Mesothelial cell of epicardium (in vitro differentiated cells): Measurements from ENCODE around the gene CTNNA3. TPM values are rescaled to one million over a fixed set of nuclear protein-coding genes. Genes with fewer than 3 reads are reported as not detected.

Experiments used
- DNase-seq, 2 experiments: peaks; one replicate each; pipeline ENCODE4 v3.0.0; 2021; ENCODE audit warnings: low spot score in 2 of 2; ENCODE audit not compliant: unreplicated experiment in 2 of 2
- H3K27ac Mint-ChIP-seq: 2 replicates; pipeline ENCODE4 v1.8.0; 2021; ENCODE audit warnings: mixed read lengths
- H3K27me3 Mint-ChIP-seq: 2 replicates; pipeline ENCODE4 v1.8.0; 2021; ENCODE audit warnings: low read depth, mixed read lengths
- H3K36me3 Mint-ChIP-seq: 2 replicates; pipeline ENCODE4 v1.8.0; 2021; ENCODE audit warnings: mixed read lengths
- H3K4me1 Mint-ChIP-seq: 2 replicates; pipeline ENCODE4 v1.8.0; 2021; ENCODE audit warnings: mixed read lengths
- H3K4me3 Mint-ChIP-seq: 2 replicates; pipeline ENCODE4 v1.8.0; 2021; ENCODE audit warnings: mild to moderate bottlenecking, moderate library complexity, mixed read lengths
- H3K9me3 Mint-ChIP-seq: 2 replicates; pipeline ENCODE4 v1.8.0; 2021; ENCODE audit warnings: mixed read lengths
- total RNA-seq: library from RNA; stranded (reverse); gene quantifications from 3 replicates; pipeline ENCODE4 v1.2.1, GENCODE V29; 2021
- TF ChIP-seq, protein P1 (sequence below): fragments of 200-600 bp; sonication (generic); IDR thresholded peaks from one replicate; pipeline ENCODE4 v1.5.0; 2021; ENCODE audit warnings: antibody characterized with exemption; ENCODE audit not compliant: unreplicated experiment

The CTNNA3 gene
- total RNA-seq, 1 donor from 2014 or later, result 14.2 TPM

DNA sequence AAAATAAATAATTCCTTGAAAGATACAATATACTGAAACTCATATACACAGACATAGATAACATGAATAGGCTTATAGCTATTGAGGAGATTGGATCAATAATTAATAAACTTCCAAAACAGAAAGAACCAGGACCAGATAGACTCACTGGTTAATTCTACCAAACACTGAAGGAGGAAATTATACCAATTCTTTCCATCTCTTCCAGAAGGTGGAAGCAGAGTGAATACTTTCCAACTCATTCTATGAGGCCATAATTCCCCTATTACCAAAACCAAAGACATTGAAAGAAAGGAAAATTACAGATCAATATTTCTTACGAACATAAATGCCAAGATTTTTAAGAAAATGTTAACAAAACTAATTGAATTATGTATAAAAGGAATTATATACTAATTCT is 1394.9 kb downstream of the CTNNA3 start:
- Mint-ChIP-seq H3K36me3 (no peaks in the 10 kb centered on the region), H3K4me1 (peaks cover 7% of the 10 kb centered on the region), H3K27me3 (peaks cover 1% of the 10 kb centered on the region), H3K4me3 (no peak overlapping the region), H3K9me3 (no peaks in the 10 kb centered on the region), H3K27ac (no peak overlapping the region)
- TF ChIP-seq, protein P1, sequence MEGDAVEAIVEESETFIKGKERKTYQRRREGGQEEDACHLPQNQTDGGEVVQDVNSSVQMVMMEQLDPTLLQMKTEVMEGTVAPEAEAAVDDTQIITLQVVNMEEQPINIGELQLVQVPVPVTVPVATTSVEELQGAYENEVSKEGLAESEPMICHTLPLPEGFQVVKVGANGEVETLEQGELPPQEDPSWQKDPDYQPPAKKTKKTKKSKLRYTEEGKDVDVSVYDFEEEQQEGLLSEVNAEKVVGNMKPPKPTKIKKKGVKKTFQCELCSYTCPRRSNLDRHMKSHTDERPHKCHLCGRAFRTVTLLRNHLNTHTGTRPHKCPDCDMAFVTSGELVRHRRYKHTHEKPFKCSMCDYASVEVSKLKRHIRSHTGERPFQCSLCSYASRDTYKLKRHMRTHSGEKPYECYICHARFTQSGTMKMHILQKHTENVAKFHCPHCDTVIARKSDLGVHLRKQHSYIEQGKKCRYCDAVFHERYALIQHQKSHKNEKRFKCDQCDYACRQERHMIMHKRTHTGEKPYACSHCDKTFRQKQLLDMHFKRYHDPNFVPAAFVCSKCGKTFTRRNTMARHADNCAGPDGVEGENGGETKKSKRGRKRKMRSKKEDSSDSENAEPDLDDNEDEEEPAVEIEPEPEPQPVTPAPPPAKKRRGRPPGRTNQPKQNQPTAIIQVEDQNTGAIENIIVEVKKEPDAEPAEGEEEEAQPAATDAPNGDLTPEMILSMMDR, result no peak
- DNase-seq, result no peak

DNA sequence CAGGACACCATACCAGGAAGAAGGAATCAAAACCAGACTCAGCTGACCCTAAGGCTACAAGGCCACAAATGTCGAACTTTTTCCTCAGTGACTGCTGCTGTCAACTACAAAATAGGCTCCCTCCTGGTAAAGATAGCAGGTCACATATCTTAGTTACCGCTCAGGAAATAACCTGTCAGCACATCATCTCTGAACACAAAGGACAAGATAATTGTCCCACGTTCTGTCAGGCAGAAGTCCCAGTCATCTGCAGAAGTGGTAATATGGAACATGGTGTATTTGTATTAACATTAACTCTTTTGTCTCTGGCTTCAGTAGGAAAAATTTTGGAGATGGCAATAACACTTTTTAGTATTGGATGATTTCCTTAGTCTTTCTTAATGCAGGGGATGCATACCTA is 1400.4 kb downstream of the CTNNA3 start:
- no peaks in the 10 kb centered on the region for H3K27me3 Mint-ChIP-seq
- DNase-seq, result no peak
- no peaks in the 10 kb centered on the region for H3K9me3 Mint-ChIP-seq
- H3K4me3 Mint-ChIP-seq, result no peak overlapping the region
- TF ChIP-seq, protein P1, result no peak
- H3K4me1 Mint-ChIP-seq, result no peaks in the 10 kb centered on the region
- no peaks in the 10 kb centered on the region for H3K36me3 Mint-ChIP-seq
- H3K27ac Mint-ChIP-seq, result no peak overlapping the region

DNA sequence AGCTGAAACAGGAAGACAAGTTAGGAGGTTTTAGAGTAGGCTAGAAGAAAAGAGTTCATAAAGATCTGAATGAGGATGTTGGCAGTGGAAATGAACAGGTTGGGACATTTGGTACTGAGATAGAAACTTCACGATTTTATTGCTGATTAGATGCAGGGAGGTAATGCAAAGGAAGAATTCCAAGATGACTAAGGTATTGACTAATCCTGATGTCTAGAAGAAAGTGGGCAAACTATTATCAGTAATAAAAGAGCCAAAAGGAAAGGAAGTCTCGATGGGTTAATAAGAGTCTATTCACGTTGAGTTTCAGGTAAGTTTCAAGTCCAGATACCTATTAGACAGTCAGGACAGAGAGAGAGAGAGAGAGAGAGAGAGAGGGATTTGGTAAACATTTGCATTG is 1401.5 kb downstream of the CTNNA3 start:
- H3K36me3 Mint-ChIP-seq, result no peaks in the 10 kb centered on the region
- TF ChIP-seq, protein P1, result no peak
- no peaks in the 10 kb centered on the region for H3K9me3 Mint-ChIP-seq
- no peak for DNase-seq
- no peak overlapping the region for H3K27ac Mint-ChIP-seq
- no peaks in the 10 kb centered on the region for H3K4me1 Mint-ChIP-seq
- H3K4me3 Mint-ChIP-seq, result no peak overlapping the region
- H3K27me3 Mint-ChIP-seq, result no peaks in the 10 kb centered on the region

DNA sequence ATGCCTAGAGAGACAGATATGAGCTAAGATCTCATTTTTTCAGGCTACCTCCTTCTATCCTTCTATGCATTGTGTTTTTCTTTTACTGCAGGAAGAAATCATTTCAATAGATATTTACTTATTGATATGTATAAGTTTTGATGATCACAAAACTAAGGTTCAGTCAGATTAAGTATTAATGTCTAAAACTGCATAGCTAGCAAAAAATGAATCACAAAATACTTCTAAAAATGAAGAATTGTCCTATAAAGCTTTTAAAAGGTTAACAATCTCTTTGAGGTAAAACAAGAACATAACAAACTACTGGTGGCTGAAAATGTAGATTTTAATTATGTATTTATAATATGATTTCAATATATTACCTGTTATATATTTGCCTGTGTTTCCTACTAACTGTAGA is 1403.1 kb downstream of the CTNNA3 start:
- Mint-ChIP-seq H3K9me3 (no peaks in the 10 kb centered on the region), H3K36me3 (no peaks in the 10 kb centered on the region)

DNA sequence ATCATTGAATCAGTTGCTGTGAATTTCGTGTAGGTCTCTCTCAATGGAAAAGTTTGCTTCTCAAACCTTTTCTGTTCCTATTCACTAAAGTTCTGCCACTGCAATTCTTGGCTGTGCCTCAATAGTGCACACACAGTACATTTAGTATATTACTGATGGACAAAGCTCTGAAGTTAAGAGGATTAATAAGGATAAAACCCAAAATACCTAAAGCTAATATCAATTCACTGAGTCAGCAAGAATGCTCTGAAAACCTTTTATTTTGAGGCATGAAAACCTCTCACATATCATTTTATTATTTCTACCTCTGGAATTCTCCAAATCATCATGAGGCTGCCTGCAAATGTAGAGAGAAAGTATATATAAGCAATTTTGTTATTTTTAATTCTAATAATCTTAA is 1403.5 kb downstream of the CTNNA3 start:
- Mint-ChIP-seq H3K27me3 (no peaks in the 10 kb centered on the region), H3K4me3 (no peak overlapping the region), H3K9me3 (no peaks in the 10 kb centered on the region), H3K4me1 (no peaks in the 10 kb centered on the region), H3K36me3 (no peaks in the 10 kb centered on the region), H3K27ac (no peak overlapping the region)
- DNase-seq, result no peak
- TF ChIP-seq, protein P1, result no peak

More for the DNA sequence above, 1403.1 kb downstream of the CTNNA3 start:
- no peak for DNase-seq
- Mint-ChIP-seq H3K4me1 (no peaks in the 10 kb centered on the region), H3K4me3 (no peak overlapping the region), H3K27ac (no peak overlapping the region), H3K27me3 (no peaks in the 10 kb centered on the region)
- TF ChIP-seq, protein P1, result no peak

DNA sequence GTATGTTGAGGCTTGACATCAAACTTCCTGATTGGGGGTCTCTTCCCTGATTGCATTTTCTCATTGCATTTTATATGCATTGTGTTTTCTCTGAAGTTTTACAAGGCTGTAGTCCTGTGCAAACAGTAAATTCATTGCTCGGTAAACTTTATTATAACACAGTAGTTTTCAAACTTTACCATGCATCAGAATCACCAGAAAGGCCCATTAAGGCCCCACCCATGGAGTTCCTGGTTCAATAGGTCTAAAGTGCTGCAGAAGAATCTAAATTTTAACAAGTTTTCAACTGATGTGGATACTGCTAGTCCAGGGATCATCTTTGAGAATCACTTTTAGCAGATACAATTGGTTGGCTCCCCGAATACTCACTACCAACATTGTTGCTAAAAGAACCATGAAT is 1404.9 kb downstream of the CTNNA3 start:
- Mint-ChIP-seq H3K27me3 (no peaks in the 10 kb centered on the region), H3K9me3 (no peaks in the 10 kb centered on the region), H3K4me3 (no peak overlapping the region), H3K27ac (no peak overlapping the region), H3K4me1 (no peaks in the 10 kb centered on the region), H3K36me3 (no peaks in the 10 kb centered on the region)
- no peak for DNase-seq
- TF ChIP-seq, protein P1, result no peak
